CMK (cell line): Measurements from ENCODE around the gene CDHR3.

Experiments
- DNase-seq: peaks from one replicate; pipeline ENCODE4 v3.0.0-alpha.2; 2010; ENCODE audit warnings: low read depth

Gene CDHR3

DNA sequence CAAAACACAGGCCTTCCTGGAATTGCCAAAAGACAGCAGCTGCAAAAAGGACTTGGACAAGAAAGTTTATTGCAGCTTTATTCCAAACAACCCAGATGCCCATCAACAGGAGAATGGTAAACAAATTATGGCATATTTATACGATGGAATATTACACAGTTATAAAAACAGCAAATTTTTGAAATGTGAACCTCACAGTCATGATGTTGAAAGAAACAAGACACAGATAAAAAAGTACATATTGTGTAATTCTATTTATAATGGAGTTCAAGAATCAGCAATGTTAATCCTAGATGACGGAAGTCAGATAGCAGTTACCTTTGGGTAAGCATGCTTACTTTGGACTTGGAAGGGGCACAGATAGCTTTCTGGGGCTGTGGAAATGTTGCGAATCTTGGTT is 104.6 kb downstream of the CDHR3 start:
- DNase-seq: no peak

- DNase-seq: no peak
These were observed 105.5 kb downstream of the CDHR3 start for GRCh38 chr7:106068538-106068961.

DNA sequence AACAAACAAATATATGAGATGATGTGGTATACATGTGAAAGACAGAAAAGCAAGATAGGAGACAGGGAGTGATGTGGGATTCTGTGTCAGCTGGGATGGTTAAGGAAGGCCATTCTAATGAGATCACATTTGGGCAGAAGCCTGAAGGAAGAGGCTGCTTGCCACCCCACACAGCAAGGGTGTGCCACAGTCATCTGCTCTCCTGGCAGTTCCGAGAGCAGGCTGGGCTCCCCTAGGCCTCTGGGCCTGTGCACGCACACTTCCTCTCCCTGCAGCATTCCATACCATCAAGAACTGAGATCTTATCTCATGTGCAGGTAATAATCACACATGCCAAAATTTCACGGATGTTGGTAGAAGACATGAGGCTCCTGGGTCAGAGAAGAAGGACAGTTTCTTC is 105.9 kb downstream of the CDHR3 start:
- DNase-seq: no peak

- no peak for DNase-seq
These were observed 106.6 kb downstream of the CDHR3 start for GRCh38 chr7:106069471-106070200.

- no peak for DNase-seq
These were observed 107.1 kb downstream of the CDHR3 start for GRCh38 chr7:106070201-106070551.

DNA sequence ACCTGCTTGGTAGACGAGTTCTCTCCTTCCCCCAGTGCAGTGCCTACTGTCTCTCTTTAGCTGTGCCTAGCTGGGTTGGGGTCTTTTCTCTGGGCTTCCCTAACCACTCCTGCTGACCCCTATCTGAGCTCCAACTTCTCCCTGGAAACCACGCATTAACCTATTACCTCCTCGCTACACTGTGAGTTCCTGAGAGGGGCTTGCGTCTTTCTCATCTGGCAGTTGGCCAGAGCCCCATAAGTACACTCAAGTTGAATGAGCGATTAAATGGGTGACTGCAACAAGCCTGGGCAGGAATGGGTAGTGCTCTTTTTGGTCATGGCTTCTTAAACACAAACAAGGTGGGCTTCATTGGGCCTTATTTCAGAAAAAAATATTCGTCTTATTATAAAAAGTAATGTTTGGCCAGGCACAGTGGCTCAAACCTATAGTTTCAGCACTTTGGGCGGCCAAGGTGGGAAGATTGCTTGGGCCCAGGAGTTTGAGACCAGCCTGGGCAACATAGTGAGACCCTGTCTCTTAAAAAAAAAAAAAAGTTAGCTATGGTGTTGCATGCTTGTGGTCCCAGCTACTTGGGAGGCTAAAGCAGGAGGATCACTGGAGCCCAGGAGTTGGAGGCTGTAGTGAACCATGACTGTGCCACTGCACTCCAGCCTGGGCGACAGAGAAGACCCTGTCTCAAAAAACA is 107.6 kb downstream of the CDHR3 start:
- DNase-seq: no peak

- peak; percentile 74 for DNase-seq
These were observed 108.4 kb downstream of the CDHR3 start for GRCh38 chr7:106071356-106071998.

DNA sequence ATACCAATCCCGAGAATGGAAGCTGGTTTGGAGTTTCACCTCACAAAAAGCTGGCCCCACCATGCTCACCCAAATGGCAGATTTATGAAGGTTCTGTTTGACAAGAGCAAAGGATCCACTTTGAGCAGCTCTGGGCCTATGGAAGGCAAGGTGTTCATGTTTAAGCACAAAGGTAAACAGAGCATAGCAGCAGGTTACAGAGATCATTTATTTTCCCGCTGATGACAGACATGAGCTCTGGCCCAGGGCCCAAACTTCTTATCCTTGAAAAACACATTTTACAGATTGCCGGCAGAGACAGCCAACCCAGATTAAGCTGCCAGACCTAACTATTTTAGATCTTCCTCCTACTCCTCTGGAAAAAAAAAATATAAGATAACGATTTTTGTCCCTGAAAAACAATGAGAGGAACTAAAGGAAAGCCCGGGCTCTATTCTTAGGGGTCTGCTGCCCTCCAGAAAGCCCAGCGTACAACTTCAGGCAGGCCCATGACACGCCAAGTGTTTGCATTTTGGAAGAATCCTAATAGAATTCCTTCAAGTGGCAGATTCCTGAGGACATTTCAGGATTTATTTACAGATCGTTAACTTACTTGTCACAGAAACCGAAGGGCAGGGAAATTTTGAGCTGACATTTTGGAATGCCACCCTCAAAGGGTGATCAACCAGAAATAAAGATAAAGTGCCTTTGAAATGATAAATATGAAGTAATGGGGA is 109.1 kb downstream of the CDHR3 start:
- peak; percentile 63 for DNase-seq

DNA sequence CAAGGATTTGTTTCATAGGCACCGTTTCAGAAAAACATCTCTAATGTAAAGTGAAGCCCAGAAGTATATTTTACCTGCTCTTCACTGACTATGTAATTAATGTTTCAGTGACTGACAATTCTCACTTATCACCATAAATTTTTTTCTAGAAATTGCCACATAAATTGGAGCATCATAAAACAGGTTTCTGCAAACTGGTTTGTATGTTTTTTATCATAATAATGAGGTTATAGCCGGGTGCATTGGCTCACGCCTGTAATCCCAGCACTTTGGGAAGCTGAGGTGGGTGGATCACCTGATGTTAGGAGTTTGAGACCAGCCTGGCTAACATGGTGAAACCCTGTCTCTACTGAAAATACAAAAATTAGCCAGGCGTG is 109.6 kb downstream of the CDHR3 start:
- no peak for DNase-seq

GRCh38 chr7:106073701-106074100 is 110.6 kb downstream of the CDHR3 start:
- DNase-seq: no peak

- DNase-seq: no peak
These were observed 111.2 kb downstream of the CDHR3 start for GRCh38 chr7:106074257-106074656.

GRCh38 chr7:106075937-106076336 is 112.9 kb downstream of the CDHR3 start:
- no peak for DNase-seq

DNA sequence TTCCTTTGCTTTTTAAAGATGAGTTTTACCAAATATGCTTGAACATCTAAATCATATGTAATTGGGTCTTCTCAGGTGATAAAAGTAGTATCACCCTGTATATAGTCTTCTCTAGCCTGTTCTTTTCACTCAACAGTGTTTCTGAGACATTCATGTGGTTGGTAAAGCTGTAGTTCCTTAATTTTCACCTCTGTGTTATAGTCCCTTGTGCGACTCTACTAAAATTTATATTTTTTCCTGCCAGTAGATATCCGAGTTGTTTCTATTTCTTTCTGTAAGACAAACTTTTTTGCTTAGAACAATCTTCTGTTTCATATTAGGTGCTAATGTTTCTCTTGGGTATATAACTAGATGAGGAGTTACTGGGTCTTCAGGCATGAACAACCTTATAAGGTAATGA is 113.5 kb downstream of the CDHR3 start:
- no peak for DNase-seq

GRCh38 chr7:106080300-106080987 is 117.4 kb downstream of the CDHR3 start:
- no peak for DNase-seq

- no peak for DNase-seq
These were observed 119.2 kb downstream of the CDHR3 start for GRCh38 chr7:106082087-106082854.
